Inflammatory macrophage (primary cell): Measurements from ENCODE around the gene ONECUT3.
"Not testable (repeated sequence)": the region's sequence is repeated elsewhere in the genome, so short reads cannot be mapped to it uniquely, and the experiment has no call there.

ENCODE experiments used
- DNase-seq, 2 donors: peaks; one replicate each; pipeline ENCODE4 v3.0.0-alpha.2; 2020 to 2022
- total RNA-seq, 18 experiments: gene quantifications; one replicate each; lab custom pipeline; 2026; ENCODE audit warnings: mixed read lengths in 6 of 18, inconsistent platforms in 2 of 18; lab: John Stamatoyannopoulos, UW

Gene ONECUT3
- 0 to 0.12 (median 0) reads per million in 18 experiments for total RNA-seq

DNA sequence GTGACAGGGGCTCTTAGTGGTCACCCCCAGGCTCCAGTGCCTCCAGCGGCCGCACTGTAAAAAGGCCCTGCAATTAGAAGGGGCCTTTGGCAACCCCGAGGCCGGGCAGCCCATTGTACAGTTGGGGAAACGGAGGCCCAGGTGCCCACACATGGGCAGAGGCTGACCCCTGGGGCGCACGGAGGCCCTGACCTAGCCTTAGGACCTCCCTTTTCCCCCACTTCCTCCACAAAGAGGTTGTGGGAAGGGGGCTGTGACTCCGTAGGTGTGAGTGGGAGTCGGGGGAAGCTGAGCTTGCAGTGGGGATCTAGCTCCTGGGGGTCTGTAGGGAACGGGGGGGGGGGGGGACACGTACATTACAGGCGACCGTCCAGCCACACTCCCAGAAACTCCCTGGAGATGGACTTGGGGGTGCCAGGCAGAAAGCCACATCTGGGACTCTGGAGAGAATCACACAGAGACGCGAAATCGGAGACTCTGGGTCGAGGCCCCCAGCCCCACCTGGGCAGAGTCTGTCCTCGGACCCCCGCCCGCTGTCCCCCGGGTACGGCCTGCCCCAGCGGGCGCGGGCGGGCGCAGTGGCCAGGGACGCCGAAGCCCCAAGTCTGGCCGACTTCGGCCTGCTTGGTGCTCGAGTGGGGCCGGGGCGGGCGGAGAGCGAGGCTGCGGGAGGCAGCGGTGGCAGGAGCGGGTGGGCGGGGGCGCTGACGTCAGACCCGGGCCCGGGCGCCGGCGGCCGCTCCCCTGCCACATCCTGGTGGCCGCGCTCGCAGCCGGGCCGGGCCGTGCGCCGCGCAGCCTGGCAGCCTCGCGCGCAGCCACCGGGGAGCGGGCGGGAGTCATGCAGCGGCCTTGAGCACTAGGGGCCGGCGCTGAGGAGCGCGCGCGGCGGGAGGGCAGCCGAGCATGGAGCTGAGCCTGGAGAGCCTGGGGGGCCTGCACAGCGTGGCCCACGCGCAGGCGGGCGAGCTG is at the start of gene ONECUT3:
Gene ONECUT3, plus strand, starts transcription at position 750 of the 972 bp plus-strand sequence. Its CDS starts 157 bp downstream, at position 907.
- no peak for DNase-seq

DNA sequence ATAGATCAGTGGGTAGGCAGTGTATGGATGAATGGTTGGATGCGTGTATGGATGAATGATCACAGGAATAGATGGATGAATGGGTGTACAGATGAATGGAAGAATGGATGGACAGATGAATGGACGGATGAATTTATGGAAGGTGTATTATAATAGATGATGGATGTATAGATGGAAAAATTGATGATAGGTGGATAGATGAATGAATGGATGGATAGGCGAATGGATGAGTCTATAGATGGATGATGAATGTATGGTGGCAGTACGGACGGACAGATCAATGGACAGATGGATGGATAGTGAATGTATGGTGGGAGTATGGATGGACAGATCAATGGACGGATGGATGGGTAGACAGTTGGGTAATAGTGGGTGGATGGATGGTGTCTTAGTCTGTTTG is 49.0 kb upstream of the ONECUT3 start:
- no peak for DNase-seq

DNA sequence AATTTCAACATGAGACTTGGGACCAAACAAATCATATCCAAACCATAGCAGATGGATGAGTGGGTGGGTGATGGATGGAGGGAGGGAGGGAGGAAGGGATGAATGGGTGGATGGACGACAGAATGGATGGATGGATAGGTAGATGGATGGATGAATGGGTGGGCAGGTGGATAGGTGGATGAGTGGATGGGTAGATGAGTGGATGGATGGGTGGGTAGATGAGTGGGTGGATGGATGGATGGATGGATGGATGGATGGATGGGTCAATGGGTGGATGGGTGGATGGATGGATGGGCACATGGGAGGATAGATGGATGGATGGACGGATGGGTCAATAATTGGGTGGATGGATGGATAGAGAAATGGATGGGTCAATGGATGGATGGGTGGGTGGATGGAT is 47.9 kb upstream of the ONECUT3 start:
- no peak for DNase-seq

DNA sequence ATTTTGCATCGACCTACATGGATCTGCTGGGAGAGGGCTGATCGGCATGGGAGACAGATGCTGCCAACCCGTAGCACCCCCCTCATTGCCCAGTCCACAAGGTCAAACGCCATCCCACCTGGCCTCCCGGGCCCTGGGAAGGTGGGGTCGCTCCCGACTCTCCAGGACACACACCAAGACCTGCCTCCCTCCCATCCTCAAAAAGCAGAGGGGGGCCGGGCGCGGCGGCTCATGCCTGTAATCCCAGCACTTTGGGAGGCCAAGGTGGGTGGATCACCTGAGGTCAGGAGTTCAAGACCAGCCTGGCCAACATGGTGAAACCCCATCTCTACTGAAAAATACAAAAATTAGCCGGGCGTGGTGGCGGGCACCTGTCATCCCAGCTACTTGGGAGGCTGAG is 46.7 kb upstream of the ONECUT3 start:
- DNase-seq = not testable (repeated sequence)

DNA sequence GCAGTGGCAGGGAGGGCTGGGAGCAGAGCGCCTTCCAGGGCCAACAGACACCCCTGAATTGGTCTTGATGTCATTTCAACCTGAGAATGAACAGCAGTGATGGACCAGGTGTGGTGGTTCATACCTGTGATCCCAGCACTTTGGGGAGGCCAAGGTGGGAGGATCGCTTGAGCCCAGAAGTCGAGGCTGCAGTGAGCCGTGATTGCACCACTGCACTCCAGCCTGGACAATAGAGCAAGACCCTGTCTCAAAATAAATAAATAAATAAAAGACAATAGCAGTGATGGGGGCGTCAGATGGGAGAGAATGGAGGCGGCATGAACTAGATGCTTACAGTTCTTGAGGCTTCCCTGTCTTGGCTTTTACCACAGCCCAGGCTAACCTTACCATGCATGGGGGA is 46.1 kb upstream of the ONECUT3 start:
- DNase-seq = no peak

DNA sequence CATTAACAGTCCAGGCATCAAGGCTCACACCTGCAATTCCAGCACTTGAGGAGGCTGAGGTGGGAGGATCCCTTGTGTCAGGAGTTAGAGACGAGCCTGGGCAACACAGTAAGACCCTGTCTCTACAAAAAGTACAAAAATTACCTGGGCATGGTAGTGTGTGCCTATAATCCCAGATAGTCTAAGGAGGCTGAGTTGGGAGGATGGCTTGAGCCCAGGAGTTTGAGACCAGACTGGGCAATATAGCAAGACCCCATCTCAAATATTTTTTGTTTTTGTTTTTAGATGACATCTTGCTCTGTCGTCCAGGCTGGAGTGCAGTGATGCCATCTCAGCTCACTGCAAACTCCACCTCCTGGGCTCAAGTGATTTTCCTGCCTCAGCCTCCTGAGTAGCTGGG is 40.1 kb upstream of the ONECUT3 start:
- no peak for DNase-seq

DNA sequence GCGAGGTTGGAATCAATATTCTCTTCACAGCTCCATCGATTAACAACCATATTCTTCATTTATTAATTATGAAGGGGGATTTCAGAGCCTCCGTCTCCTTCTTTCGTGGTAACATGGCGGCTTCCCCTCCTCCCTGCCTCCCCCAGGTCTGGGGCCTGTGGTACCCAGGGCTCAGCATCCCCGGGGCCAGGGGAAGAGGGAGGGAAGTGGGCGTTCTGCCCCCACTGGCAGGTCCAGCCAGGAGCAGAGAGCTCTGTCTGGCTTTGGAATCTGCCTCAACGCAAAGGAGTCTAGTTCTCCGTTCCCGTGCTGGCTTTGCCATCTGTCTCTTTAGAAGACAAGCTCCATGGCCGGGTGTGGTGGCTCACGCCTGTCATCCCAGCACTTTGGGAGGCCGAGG is 37.8 kb upstream of the ONECUT3 start:
- DNase-seq = no peak

DNA sequence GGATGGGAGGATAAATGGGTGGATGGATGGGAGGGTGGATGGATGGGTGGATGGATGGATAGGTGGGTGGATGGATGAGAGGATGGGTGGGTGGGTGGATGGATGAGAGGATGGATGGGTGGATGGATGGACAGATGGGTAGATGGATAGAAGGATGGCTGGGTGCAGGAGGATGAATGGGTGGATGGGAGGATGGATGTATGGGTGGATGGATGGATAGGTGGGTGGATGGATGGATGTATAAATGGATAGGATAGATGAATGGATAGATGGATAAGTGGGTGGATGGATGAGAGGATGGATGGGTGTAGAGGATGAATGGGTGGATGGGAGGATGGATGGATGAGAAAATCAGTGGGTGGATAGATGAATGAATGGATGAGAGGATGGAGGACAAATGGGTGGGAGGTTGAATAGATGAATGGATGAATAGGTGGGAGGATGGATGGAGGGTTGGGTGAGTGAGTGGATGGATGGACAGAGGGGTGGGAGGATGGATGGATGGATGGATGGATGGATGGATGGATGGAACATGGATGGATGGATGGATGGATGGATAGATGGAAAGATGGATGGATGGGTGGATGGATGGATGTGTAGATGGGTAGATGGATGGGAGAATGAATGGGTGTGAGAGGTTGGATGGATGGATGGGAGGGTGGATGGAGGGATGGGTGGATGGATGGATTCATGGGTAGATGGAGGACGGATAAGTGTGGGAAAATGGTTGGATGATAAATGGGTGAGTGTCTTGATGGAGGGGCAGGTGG is 35.9 kb upstream of the ONECUT3 start:
- DNase-seq = no peak

DNA sequence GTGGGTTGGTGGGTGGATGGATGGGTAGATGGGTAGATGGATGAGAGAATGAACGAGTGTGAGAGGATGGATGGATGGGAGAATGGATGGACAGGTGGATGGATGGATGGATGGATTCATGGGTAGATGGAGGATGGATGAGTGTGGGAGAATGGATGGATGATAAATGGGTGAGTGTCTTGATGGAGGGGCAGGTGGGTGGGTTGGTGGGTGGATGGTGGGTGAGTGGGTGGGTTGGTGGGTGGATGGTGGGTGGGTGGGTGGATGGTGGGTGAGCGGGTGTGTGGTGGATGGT is 35.4 kb upstream of the ONECUT3 start:
- no peak for DNase-seq

DNA sequence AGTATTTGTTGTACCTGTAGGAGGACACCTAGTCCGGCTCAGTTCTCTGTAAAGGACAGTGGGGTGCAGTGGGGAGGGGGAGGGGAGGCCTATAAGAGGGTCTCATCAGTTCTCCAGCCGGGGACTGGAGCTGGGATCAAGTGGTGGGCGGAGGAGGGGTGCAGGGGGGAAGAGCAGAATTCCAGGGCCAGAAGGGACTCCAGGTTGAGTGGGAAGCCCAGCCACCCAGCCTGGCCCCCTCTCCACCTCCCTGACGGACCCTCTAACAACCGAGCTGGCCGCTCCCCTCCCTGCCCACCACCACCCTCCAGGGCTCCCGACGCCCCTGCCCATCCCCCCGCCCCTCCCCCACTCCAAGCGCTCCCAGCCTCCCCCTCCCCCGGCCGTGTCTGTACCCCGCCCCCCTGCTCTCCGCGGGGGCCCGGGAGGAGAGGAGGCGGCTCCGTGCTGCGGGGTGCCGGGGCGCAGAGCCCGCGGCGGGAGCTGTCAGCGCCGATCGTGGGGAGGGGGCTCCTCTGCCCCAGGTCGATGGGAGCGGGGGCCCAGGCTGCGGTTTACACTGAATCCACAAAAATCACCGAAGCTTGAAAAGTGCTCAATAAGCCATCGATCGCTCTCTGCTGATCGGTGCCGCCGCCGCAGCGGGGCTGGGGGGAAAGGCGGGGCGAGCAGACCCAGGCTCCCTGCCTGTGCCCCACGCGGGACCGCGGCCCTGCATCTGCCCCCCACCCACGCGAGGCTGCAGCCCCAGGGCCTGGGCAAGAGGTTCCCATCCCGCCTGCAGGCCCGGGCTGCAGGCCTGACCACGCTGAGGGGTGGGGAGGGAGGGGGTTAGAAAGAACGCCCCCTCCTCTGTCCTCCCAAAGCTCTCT is 34.6 kb upstream of the ONECUT3 start:
- no peak for DNase-seq

DNA sequence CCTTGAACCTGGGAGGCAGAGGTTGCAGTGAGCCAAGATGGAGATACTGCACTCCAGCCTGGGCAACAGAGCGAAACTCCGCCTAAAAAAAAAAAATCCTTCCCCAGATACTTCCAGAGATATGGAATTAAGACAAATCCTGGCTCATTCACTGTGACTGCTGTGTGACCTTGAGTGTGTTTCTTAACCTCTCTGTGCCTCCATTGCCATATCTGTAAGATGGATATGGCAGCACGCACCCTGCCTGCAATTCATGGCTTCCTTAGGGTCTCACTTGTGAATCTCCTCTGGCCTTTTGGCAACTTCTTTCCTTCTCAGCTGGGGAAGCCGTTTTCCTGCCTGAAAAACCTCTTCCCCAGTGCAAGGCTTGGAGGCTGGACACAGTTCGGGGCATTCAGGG is 33.8 kb upstream of the ONECUT3 start:
- DNase-seq = no peak

DNA sequence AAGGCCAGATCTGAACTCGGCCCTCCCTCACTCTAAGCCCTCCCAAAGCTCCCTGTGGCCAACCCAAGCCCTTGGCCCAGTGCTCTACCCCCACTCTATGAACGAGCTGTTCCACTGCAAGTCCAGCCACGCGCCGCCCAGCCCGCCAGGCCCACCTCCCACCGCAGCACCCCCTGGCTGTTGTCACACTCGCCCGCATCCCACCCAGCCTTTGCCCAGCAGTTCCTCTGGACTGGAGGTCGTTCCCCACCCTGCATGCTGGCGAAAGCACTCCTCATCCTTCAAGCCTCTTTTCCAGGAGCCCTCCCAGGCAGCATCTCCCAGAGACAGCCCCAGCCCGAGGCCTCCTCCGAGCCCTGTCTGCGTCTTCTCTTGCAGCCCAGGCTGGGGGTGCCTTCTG is 33.1 kb upstream of the ONECUT3 start:
- DNase-seq = no peak

DNA sequence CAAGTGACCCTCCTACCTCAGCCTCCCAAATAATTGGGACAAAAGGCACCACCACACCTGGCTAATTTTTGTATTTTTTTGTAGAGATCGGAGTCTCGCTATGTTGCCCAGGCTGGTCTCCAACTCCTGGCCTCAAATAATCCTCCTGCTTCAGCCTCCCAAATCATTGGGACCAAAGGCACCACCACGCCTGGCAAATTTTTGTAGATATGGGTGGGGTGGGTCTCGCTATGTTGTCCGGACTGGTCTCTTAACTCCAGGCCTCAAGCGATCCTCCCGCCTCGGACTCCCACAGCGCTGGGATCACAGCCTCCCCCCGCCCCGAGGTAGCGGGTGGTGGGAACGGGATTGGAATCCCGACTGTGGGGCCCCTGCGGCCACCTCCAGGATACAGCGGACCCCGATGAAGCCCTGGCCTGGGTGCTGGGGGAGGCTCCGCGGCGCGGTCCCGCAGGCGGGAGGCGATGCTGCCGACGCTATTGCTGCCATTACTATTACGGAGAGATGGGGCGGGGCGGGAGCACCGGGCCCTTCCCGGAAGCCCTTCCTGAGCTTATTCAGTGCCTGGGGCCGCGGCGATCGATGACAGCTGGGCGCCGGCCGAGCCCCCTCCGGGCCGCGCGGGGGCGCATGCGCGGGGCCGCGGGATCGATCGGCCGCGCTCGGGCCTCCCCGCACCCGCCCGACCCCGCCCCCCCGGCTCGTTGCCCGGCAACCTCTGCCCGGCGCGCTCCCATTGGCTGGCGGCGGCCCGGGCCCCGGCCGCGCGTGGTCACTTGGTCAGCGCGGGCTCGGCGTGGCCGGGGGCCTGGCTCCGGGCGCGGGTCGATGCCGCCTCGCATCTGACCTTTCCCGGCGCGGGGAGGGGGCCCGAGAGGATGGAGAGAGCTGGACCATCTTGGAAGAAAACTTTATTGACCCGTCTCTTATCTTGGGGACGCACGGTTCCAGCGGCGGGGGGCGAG is 27.9 kb upstream of the ONECUT3 start:
- no peak for DNase-seq

DNA sequence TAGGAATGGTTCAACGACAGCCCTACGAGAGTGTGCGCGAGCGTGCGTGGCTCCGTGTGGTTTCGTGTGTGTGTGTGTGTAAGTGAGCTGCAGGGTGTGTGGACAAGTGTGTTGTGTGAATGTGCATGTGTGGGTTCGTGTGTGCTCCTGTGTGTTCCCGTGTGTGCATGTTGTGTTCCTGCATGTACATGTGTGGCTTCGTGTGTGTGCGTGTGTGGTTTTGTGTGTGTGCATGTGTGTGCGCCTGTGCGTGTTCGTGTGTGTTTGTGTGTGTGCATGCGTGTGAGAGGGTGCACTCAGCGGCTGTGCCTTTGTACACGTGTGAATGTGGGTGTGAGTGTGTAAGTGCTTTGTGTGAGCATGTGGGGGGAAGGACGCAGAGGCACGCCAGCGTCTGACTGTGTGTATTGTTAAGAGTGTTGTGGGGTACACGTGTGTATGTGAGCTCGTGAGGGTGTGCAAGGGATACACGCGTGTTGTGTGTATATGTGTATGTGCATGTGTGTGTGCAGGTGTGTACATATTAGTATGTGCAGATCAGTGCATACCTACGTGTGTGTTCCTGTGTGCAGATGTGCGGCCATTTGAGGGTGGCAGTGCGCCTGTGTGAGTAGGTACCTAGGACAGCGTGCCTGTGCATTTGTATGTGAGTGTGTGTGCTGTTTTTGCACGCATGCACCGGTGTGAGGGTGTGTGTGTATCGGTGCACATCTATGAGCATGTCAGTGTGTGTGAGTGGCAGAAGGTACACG is 24.3 kb upstream of the ONECUT3 start:
- DNase-seq = no peak

DNA sequence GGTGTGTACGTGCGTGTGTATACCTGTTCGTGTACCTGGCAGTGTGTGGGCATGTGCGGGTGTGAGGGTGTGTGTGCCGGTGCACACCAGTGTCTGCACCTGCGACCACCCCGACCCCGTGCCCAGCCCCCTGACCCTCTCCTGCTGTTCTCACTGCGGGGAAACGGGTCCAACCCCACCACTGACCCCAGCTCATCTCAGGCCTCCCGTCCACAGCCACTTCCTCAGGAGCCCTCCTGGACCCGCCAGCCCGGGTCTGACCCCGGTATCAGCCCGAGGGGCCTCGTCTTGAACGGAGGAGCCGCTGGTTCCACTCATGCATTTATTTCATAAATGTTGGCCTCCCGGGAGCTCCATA is 23.8 kb upstream of the ONECUT3 start:
- no peak for DNase-seq

DNA sequence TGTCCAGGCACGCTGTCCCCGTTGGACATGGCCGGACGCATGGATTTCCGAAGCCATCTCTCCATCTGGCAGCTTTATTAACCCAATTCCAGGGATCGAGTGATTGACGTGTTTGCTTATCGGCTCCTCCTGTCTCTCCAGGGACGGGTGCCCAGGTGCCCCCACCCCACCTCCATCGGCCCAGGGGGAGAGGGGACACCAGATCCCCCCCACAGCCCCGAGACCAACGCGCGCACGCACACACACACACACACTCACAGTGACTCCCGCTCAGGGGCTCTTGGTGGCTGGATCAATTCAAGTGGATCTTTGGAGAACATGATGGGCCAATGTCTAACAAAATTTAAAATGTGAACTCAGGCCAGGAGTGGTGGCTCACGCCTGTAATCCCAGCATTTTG is 23.1 kb upstream of the ONECUT3 start:
- DNase-seq = no peak

DNA sequence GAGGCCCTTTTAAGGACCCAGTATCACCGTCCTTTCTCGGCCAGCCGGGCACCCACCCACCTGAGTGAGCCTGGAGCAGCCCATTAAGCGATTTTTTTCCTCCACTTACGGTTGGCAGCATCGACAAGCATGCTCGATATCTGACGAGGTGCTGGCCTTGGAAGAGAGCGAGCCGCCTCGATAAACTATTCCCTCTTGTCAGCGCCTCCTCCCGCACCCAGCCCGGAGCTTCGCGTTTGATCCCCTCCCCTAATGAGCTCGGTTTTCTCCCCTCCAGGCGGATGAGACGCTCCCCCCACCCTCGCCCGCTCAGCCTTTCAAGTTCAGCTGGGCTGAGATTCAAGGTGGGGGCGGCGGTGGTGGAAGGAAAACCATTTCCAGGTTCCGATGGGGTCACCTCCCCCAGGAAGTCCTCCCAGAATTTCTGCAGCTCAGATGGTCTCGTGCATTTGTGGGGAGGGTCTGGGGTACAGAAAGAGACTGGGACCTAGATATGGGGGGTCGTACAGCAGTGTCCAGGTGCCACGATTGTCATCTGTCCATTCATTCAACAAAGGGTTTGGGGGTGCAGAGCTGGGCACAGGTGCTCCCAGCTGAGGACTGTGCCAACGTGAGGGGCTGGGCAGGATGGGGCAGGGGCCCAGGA is 18.9 kb upstream of the ONECUT3 start:
- DNase-seq = no peak

DNA sequence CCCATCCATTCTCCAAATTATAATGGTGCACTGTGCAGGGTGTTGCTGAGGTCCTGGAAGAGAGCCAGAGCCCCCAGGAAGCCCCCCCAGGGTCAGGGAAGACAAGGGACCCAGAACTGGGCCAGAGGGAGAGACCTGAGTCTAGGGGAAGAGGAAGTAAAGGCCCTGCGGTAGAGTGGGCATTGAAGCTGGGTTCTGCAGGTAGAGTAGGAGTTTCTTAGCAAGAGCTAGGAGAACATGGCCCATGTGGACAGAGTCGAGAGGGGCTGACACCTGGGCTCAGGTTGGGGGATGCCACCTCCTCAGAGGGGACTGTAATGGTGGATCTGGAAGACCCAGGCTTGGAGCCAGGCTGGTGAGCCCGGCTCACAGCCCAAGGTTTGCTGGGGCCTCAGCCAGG is 17.0 kb upstream of the ONECUT3 start:
- DNase-seq = no peak

DNA sequence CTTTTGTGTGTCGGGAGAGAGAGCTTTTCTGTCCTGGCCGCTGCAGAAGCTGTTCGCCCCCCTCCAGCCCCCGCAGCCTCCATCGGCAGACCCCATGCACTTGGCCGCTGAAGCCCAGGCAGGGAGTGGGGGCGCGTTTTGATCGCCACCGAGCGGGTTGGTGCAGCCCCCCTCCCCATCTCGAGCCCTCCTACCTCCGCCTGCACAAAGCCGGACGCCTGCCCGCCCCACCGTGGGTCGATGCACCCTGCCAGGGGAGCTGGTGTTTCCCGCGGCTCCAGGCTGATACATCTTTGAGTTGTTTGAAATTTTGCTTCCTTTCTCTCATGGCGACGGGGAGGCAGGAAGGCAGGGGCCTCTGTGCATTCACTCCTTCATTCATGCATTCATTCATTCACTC is 16.4 kb upstream of the ONECUT3 start:
- no peak for DNase-seq

DNA sequence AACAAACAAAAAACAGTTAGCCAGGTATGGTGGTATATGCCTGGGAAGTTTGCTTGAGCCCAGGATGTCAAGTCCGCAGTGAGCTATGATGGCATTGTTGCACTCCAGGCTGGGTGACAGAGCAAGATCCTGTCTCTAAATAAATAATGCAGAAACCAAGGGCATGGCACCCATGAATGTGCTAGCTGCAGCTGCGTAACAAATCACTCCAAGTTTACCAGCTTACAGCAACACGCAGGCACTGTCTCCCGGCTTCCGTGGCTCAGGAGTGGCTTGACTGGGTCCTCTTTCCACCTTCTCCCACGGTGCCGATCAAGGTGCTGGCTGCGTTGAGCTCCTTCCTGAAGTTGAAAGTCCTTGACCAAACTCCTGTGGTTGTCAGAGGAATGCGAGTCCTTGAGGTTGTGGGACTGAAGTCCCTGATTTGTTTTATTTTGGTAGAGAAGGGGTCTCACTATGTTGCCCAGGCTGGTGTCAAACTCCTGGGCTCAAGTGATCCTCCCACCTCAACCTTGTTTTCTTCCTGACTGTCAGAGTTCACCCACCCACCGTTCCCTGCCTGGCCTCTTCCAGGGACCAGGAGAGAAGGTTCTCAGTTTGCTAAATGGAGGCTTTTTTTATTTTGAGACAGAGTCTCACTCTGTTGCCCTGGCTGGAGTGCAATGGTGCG is 13.2 kb upstream of the ONECUT3 start:
- DNase-seq = no peak
